ENCODE measurements around the gene RNU7-1. TPM values are rescaled to one million over a fixed set of nuclear protein-coding genes. Genes with fewer than 3 reads are reported as not detected.

Gene RNU7-1
- total and polyA plus RNA-seq, 2 of the 4 experiments (the other 2 are of a cell fraction) = not detected

GRCh38 chr12:6946920-6947374 is 3.3 kb downstream of the RNU7-1 start:
- CTCF ChIA-PET = interaction anchor here (0.6 kb wide), 2 partner anchors 64 to 200 kb away, joined by 5 to 6 read pairs; no protein-coding TSS in a partner anchor
- no TSS peak for BruUV-seq (replicated peaks)
- H3K18ac ChIP-seq (ENCODE audit: low read depth, low read length) = no peak overlapping the region
- no peak overlapping the region for H3K14ac ChIP-seq (replicated peaks; ENCODE audit: low read depth, low read length)
- no peak overlapping the region for H2AK5ac ChIP-seq (ENCODE audit: low read depth, low read length)
- no peak overlapping the region for H4K91ac ChIP-seq (ENCODE audit: insufficient read depth, low read depth, low read length)
- no peak overlapping the region for H2BK20ac ChIP-seq (ENCODE audit: low read depth, low read length)
- H2BK15ac ChIP-seq (ENCODE audit: low read depth, low read length) = no peak overlapping the region
- H2BK120ac ChIP-seq (ENCODE audit: low read depth, low read length) = no peak overlapping the region
- H3K23ac ChIP-seq (ENCODE audit: low read depth, low read length) = no peak overlapping the region
- no peak overlapping the region for H3K4me3 ChIP-seq (ENCODE audit: insufficient read depth, low read depth, low read length)
- no peak overlapping the region for H3K4me2 ChIP-seq (ENCODE audit: low read depth, low read length)
- H3K56ac ChIP-seq (ENCODE audit: extremely low read depth, insufficient read depth, low read length) = no peak overlapping the region
- H4K8ac ChIP-seq (ENCODE audit: low read depth in 2 of 2, low read length in 2 of 2) = no peak overlapping the region
- ATAC-seq (ENCODE audit: low read depth) (no peak), DNase-seq (no peak)
- no peak overlapping the region for H4K5ac ChIP-seq (ENCODE audit: low read depth, low read length)
- H4K20me1 ChIP-seq (ENCODE audit: insufficient read depth, low read length) = no peaks in the 10 kb centered on the region; the same call in 1 of the 2 replicates
- in situ Hi-C loops (cut with MboI; ENCODE audit: low sequenced_read_pairs) (loop anchor here (10.0 kb wide), 1 partner anchor 168 kb away; no protein-coding TSS in a partner anchor), dilution Hi-C loops (cut with HindIII; ENCODE audit: low sequenced_read_pairs, unreplicated experiment) (no loop called here), intact Hi-C loops (cut with micrococcal nuclease) (no loop called here)
- H3K4ac ChIP-seq (ENCODE audit: low read depth, low read length) = no peak overlapping the region
- H3K9me3 ChIP-seq (ENCODE audit: control insufficient read depth, insufficient read depth, low read length) = no peaks in the 10 kb centered on the region
- POLR2A ChIA-PET (ENCODE audit: unreplicated experiment) = no interaction called here
- WGBS, 2 experiments (ENCODE audit: extremely low coverage in 2 of 2, insufficient read length in 1 of 2) = 87% methylated on average over 3 of the region's 8 CpGs; no CpG with 5 or more reads in 1 of the 2 experiments
- no peak overlapping the region for H3K9ac ChIP-seq (ENCODE audit: low read depth, low read length)
- H2BK5ac ChIP-seq (ENCODE audit: low read depth, low read length, poor library complexity, severe bottlenecking) = no peak overlapping the region
- no peak overlapping the region for H2AFZ ChIP-seq (replicated peaks; ENCODE audit: low read length, poor library complexity)
- H3K4me1 ChIP-seq (ENCODE audit: control insufficient read depth, insufficient read depth, low read length) = peaks cover 5% of the 10 kb centered on the region; the same call in 1 of the 2 replicates
- H2AK9ac ChIP-seq (replicated peaks; ENCODE audit: low read depth, low read length, poor library complexity) = peak overlapping the region; percentile 46
- no peak for TF ChIP-seq MXI1 (IDR thresholded peaks at IDR 0.05; ENCODE audit: borderline replicate concordance, low read depth, low read length)
- TF ChIP-seq FOS (IDR thresholded peaks at IDR 0.05; ENCODE audit: low read depth, low read length) = no peak
- TF ChIP-seq BHLHE40 (IDR thresholded peaks at IDR 0.05; ENCODE audit: low read depth, low read length) = no peak
- no peak overlapping the region for H3K27ac ChIP-seq (ENCODE audit: insufficient read depth, low read length)
- H3K9me1 ChIP-seq (ENCODE audit: insufficient read depth, low read length) = 0 out of 2 replicates have a peak, but pooled peaks cover 2% of the 10 kb centered on the region
- peaks cover 9% of the 10 kb centered on the region for H3K36me3 ChIP-seq (ENCODE audit: control insufficient read depth, insufficient read depth, low read length)
- H3K27me3 ChIP-seq (ENCODE audit: control insufficient read depth, insufficient read depth, low read length) = no peaks in the 10 kb centered on the region
- peaks cover 8 to 13% of the 10 kb centered on the region in 2 experiments; a peak in 3 of 4 replicates for H3K79me1 ChIP-seq (ENCODE audit: low read depth in 1 of 2, low read length in 2 of 2)

All from IMR-90 (cell line).